Left cardiac atrium (tissue), 4 donors: ENCODE results near the gene CDC42EP5. TPM values are rescaled to one million over a fixed set of nuclear protein-coding genes. Genes with fewer than 3 reads are reported as not detected.
"Not testable (repeated sequence)": the region's sequence is repeated elsewhere in the genome, so short reads cannot be mapped to it uniquely, and the experiment has no call there.

Experiments
- ATAC-seq, 2 donors: fragments of 200-7000 bp; cut with Tn5 transposase; one replicate each; pipeline ENCODE4 v1.9.1; 2020; ENCODE audit warnings: mild to moderate bottlenecking in 2 of 2, moderate library complexity in 2 of 2
- DNase-seq: peaks from one replicate; pipeline ENCODE4 v3.0.0-alpha.2; 2020
- intact Hi-C, 2 donors: fragments of 100-400 bp; cut with DNase I; formaldehyde crosslinking; loops; one replicate each; pipeline versions ENCODE4 v1.14.1 to v1.15.1; 2022 to 2023
- total RNA-seq, 2 donors: library from RNA; stranded (reverse); fragmentation: NEBNext Ultra II Directional; extraction: Animal tissue kit (Norgen Biotek cat#: 25700); gene quantifications; one replicate each; pipeline ENCODE4 v1.2.1, GENCODE V29; 2021
- donor health status: DM: no; HTN: yes; CAD: no.
- donor health status: DM: no; HTN: yes; CAD: no; lungs with severe emphysema.
- donor health status: DM: yes; HTN: yes; CAD: no.
- donor health status: Dilated cardiomyopathy.

Gene CDC42EP5
- total RNA-seq, 2 donors from 2014 or later: 13.0 to 25.0 TPM

DNA sequence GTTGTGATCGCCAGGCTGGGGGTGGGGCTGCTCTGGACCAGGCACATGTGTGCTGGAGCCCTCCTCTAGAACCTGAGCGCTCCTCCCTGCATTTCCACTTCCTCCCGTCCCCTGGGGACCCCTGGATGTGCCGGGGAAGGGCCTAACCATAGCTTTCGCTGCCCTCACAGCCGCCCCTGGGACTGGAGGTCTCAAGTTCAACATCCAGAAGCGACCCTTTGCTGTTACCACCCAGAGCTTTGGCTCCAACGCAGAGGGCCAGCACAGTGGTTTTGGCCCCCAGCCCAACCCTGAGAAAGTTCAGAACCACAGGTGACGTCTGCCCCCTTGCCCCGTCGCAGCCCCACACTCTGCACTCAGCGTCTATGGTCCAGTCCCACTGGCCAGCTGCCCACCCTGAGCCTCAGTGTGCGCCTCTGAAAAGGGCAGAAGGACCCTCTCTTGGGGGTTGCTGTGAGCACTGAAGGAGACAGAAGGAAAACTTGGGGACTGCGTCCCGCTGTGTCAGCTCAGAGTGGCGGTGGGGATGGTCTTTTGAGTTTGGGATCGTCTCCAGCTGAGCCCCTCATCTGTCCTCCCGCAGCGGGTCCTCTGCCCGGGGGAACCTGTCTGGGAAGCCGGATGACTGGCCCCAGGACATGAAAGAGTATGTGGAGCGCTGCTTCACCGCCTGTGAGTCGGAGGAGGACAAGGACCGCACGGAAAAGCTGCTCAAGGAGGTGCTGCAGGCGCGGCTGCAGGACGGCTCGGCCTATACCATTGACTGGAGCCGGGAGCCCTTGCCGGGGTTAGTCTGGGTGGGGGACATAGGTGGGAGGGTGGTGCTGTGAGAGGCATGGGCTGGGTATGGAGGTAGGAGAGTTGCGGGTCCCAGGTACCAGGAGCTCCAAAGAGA, 18.1 kb downstream of the CDC42EP5 start:
- ATAC-seq (no peak), DNase-seq (no peak)
- intact Hi-C loops: no loop called here

DNA sequence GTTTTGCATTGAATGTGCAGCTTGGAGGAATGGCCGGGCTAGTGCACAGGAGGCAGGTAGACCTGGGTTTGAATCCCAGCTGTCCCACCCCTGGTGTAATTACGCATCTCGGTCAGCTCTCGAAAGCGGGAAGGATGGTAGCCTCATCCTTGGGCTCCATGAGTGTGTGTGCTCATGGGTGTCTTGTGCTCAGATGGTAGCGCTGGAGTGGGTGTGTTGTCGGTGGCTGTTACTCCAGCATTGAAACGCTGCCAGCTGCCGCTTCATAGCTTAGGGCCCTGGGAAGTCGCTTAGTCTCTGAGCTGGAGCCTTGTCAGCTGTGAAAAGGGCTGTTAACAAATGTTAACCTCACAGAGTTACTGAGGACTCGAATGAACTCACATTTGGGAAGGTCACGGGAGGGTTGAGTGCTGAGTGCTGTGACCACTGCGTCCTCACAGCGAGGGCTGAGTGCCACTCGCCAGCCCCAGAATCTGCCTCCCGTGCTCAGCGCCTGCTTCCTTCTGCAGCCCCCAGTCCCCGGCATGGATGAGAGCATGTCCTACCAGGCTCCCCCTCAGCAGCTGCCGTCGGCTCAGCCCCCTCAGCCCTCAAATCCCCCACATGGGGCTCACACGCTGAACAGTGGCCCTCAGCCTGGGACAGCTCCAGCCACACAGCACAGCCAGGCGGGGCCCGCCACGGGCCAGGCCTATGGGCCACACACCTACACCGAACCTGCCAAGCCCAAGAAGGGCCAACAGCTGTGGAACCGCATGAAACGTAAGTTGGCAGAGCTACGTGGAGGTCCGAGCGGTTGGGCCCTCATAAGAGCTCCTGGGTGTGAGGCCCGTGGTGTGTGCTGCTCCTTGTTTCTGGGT, 18.9 kb downstream of the CDC42EP5 start:
- intact Hi-C loops: no loop called here
- DNase-seq: no peak

DNA sequence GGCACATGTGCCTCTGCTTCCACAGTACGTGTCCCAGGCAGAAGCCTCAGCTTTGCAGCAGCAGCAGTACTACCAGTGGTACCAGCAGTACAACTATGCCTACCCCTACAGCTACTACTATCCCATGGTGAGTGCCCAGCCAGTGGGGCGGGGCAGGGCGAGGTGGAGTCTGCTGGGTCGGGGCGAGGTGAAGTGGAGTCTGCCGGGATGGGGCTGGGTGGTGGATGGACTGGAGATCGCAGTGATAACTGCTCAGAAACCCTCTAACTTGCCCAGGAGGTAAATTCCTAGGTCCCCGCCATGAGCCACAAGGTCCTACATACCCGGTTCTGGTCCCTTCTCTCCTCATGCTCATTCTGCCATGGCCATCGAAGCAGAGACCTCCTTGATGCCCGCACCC, 20.5 kb downstream of the CDC42EP5 start:
- ATAC-seq: no peak
- no peak for DNase-seq
- intact Hi-C loops: no loop called here

More for the DNA sequence above, 18.9 kb downstream of the CDC42EP5 start:
- no peak for ATAC-seq

DNA sequence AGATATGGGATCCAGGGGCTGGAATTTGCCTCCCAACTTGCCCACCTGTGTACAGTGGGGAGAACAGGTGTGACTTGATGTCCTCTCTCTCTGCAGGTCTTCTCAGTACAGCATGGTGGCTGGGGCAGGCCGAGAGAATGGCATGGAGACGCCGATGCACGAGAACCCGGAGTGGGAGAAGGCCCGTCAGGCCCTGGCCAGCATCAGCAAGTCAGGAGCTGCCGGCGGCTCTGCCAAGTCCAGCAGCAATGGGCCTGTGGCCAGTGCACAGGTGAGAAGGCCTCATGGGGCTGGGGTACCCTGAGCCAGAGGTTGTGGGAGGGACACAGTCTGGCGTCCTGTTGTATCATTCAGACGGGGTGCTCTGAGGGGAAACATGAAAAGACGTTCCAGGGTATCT, 21.1 kb downstream of the CDC42EP5 start:
- DNase-seq (no peak), ATAC-seq (no peak)
- intact Hi-C loops: no loop called here

DNA sequence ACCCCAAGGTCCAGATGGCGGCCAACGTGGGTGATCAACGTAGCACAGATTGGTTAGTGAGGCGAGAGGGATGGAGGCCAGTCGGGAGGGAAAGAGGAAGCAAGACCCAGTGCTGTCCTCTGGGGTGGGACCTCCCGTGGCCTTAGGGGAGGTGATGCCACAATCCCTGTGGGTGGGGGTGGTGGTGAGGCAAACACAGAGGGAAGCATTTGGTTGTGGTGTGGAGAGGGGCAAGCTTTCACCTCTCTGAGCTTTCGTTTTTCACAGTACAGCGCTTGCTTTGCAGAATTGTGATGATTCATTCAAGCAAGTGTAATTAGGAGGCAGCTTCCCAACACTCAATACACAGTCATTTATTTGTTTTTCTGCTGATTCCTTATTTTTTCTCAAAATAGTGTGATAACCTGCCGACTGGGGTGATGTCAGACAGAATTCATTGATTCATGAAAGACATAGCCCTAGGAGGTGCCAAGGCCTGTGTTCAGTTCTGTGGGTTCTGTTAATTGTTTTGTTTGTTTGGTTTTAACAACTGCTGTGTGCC, 21.7 kb downstream of the CDC42EP5 start:
- DNase-seq (no peak), ATAC-seq (no peak)
- intact Hi-C loops: no loop called here

DNA sequence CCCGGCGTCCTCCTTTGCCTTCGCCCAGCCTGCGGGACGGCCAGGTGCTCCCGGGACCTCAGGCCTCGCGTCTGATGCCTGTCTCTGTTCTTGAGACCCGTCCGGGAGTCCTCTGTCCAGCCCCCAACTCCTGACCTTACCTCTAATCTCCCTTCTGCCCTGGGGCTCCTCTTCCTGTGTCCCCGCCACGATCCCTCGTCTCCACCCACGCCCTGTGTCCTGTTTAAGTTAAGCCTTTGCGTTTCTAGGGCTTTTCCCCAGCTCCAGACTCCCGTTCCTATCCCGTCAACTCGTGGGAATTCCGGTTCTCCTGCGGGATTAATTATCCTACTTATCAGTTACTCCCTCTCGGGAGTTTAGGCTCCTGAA, 23.4 kb downstream of the CDC42EP5 start:
- intact Hi-C loops: no loop called here
- no peak for DNase-seq
- ATAC-seq: no peak

DNA sequence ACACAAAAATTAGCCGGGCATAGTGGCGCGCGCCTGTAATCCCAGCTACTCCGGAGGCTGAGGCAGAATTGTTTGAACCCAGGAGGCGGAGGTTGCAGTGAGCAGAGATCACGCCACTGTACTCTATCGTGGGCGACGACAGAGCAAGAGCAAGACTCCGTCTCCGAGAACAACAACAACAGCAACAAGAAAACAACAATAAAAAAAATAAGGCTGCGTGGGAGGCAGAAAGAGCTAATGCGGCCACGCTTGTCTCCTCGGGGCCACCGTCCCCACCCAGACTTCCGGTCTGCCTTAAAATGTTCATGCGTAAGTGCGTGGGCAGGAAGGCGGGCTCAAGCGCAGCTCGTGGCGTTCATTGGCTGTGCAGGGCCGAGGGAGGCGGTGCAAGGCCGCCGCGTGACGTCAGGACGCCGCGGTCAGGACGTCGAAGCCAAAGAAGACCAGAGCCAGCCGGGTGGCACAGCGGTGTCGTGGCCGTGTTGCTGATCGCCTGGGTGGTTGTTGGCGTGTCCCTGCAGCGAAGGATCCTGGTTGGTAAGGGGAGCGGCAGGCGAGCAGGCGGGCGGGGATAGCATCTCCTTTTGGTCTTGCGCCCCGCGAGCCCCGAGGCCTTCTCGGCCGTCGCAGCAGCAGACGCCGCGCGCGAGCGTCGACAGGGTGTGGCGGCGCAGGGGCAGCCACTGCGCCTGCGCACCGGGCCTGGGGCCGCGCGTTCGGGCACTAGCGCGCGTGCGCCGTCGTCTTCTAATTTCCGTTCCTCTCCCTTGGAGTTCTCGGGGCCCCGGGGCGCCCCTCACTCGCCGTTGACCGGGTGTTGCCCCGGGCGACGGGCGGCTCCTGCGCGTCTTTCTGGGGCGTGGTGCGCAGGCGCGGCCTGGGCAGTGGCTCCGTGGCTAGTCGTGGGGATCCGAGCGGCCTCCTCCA, 24.1 kb downstream of the CDC42EP5 start, which contains the start of gene LENG8:
Gene LENG8 (plus strand): TSS at position 426 of the 927 bp plus-strand sequence. CDS start 2,146 bp downstream, outside the sequence.
- DNase-seq: peak; percentile 99
- ATAC-seq: peak; percentile 97 to 98
- intact Hi-C loops: no loop called here

DNA sequence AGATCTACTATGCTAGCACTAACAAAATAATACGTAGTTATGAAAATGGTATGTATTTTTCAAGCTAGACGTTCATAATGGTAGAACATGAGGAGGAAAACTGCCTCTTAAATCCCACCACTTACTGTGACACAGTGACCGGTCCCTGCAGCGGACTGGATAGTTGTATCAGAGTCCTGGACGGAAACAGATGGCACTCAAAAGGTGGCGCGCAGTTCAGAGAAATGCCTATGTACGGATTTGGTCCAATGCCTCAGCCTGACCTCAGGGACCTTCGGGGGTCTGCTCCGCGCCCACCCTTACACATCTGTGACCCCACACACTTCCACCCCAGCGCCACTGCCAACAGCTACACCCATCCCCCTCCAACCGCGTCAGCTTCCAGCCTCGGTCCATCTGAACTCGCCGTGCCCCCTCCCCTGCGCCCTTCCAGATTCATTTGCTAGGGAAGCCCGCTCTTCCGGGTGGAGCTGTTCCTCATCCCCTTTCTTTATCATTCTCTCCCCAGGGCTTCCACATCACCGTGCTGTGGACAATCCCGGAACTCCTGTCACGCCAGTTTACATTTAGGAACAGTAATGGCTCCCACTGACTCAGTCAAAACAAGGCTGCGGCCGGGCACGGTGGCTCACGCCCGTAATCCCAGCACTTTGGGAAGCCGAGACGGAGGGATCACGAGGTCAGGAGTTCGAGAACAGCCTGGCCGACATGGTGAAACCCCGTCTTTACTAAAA, 24.9 kb downstream of the CDC42EP5 start:
- DNase-seq (peak; percentile 67), ATAC-seq (peak; percentile 20 to 48)
- intact Hi-C loops: no loop called here

DNA sequence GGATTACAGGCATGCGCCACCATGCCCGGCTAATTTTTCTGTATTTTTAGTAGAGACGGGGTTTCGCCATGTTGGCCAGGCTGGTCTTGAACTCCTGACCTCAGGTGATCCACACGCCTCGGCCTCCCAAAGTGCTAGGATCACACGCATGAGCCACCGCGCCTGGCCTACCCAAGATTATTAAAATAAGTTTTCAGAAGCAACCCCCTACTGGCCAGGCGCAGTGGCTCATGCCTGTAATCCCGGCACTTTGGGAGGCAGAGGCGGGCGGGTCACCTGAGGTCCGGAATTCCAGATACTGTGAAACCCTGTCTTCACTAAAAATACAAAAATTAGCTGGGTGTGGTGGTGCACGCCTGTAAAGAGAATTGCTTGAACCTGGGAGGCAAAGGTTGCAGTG, 26.7 kb downstream of the CDC42EP5 start:
- DNase-seq, ATAC-seq, intact Hi-C loops: not testable (repeated sequence)

DNA sequence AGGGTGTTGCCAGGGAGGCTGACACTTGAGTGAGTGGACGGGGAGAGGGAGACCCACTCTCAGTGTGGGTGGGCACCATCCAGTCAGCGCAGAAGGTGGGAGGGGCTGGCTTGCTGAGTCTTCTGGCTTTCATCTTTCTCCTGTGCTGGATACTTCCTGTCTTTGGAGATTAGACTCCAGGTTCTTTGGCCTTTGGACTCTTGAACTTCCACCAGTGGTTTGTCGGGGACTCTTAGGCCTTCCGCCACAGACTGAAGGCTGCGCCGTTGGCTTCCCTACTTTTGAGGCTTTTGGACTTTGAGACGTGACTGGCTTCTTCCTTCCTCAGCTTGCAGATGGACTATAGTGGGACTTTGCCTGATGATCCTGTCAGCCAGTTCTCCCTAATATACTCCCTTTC, 28.4 kb downstream of the CDC42EP5 start:
- DNase-seq (no peak), ATAC-seq (no peak)
- intact Hi-C loops: no loop called here

DNA sequence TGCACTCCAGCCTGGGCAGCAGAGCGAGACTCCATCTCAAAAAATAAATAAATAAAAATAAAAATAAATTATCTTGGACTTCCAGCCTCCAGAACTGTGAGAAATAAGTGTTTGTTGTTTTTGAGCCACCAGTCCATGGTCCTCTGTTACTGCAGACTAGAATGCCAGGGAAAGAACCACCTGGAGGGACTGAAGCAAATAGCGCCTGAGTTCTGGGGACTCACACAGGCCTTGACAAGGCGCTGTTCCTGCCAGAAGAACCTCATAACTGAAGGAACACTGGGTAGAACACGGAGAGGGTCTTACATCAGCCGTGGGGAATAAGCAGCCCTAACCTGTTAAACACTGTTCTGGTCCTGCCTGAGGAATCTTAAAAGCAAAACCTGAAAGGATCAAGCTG, 32.5 kb downstream of the CDC42EP5 start:
- no peak for DNase-seq
- ATAC-seq: no peak
- intact Hi-C loops: no loop called here

DNA sequence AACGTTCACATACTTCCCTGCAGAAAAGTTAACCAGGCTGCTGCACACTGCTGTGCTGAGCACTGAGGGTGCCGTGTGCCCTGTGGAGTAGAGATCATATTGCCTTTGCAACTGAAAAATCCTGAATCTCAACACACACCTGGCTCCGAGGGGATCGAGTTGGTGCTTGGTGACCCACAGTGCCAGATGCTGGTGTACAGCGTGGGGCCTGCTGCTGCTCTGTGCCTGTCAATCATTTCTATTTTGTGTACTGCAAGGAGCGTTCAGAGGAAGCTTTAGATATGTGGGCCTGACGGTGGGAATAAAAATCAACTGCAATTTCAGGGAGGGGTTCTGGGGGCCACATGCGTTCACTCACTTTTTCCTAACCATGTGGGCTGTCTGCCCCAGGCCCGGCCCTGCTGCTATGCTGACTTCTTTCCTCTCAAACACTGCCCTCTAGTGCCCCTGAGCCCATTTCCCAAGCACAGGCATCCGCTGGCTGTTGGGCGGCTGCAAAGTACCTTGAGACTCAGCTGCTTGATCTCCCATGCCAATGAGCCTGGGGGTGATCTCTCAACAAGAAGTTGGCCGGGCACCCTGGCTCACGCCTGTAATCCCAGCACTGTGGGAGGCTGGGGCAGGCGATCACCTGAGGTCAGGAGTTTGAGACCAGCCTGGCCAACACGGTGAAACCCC, 33.8 kb downstream of the CDC42EP5 start:
- DNase-seq (no peak), ATAC-seq (peak; percentile 29 to 42)
- intact Hi-C loops: no loop called here

DNA sequence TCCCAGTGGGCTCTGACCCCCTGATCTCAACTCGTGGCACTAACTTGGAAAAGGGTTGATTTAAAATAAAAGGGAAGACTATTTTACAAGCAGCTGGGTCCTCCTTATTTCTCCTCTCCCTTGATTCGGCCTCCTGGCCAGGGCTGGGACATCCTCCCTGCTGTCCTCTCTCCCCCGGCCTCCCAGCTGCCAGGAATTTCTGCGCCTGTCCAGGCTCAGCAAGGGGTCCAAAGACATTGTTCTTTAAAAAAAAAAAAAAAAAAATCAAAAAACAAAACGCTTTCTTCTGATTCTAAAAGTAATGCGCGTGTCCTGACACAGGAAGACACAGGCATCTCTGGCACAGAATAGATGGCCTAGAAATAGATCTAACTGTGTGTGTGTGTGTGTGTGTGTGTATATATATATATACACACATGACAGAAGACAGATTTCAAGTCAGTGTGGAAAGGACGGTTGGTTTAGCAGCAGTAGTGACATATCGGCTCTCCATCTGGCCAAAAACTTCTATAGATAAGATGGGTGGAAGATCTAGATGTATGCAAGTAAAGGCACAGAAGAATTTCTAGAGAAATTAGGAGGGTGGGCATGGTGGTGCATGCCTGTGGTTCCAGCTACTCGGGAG, 36.4 kb downstream of the CDC42EP5 start:
- ATAC-seq (no peak), DNase-seq (no peak)
- intact Hi-C loops: no loop called here

DNA sequence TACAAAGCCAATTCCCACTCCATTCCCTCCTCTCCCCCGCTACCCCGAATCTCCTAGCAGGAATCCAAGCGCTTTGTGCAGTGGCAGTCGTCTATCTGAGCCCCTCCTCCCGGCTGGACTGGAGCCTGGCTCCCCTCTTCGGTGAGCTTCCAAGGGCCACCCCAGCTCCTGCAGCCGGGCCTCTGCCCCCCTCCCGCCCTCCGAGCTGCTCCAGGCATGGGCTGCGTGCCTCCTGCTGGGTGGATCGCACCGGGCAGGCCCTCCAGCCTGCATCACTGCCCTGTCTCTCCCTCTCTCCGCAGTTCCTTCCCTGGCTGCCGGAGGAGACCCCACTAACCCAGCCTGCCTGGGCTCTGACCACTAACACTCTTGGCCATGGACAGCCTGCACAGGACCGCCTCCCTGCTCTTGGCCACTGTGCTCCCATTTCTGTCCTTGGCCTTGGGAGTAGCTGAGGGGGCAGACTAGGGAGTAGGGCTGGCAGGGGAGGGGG, 37.0 kb downstream of the CDC42EP5 start:
- intact Hi-C loops: no loop called here
- ATAC-seq (peak; percentile 18 to 46), DNase-seq (no peak)

DNA sequence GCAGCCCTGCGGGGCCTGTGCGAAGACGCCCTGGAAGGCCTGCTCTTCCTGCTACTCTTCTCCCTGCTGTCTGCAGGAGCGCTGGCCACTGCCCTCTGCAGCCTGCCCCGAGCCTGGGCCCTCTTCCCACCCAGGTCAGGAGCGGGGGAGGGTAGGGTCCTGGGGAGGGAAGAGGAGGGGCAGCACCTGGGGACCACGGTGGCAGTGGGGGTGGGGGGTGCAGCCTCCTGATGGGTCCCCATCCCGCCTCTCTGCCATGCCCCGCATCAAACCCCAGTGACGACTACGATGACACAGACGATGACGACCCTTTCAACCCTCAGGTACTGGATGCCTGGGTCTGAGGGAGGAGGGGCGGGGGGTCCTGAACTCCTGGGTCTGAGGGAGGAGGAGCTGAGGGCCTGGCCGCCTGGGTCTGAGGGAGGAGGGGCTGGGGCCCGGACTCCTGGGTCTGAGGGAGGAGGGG, 37.5 kb downstream of the CDC42EP5 start:
- intact Hi-C loops: no loop called here
- DNase-seq (no peak), ATAC-seq (peak; percentile 4 to 20)

DNA sequence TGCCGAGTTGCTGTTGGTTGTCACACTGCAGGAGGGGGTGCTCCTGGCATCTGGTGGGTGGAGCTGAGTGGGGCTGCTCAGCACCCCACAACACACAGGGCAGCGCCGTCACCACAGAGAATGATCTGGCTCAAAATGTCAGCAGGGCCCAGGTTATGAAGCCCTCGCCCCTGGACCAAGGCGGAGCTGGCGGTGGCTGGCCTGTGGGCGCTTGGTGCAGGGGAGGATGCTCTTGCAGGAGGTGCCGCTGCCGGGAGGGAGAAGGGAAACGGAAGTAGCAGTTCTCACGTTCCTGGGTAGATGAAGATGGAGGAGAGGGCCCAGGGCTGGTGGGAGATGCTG, 38.3 kb downstream of the CDC42EP5 start:
- intact Hi-C loops: no loop called here
- ATAC-seq: no peak
- DNase-seq: no peak
